Measurements from ENCODE around the gene RPN2.

GRCh38 chr20:37279820-37280219 is 100.7 kb downstream of the RPN2 start:
- TF ChIP-seq CTCF (CRISPR knock-in tag; IDR thresholded peaks at IDR 0.05) (peak; percentile 11; the same call in 1 of the 2 replicates), ZKSCAN8 (CRISPR knock-in tag; IDR thresholded peaks at IDR 0.05; ENCODE audit: borderline replicate concordance) (no peak), HNRNPH1 (optimal IDR thresholded peaks at IDR 0.05; ENCODE audit: low read depth, low read length) (no peak), HIC2 (CRISPR knock-in tag; IDR thresholded peaks at IDR 0.05; ENCODE audit: low read depth) (no peak), YY1 (IDR thresholded peaks at IDR 0.05; ENCODE audit: insufficient read depth, insufficient replicate concordance, low read depth, low read length) (no peak), ELF1 (CRISPR knock-in tag; IDR thresholded peaks at IDR 0.05) (no peak), SPEN (CRISPR knock-in tag; IDR thresholded peaks at IDR 0.05; ENCODE audit: low read depth) (no peak), SRF (IDR thresholded peaks at IDR 0.05; ENCODE audit: low read depth, low read length) (no peak), HNRNPUL1 (IDR thresholded peaks at IDR 0.05; ENCODE audit: low read depth, low read length) (no peak), KDM5A (IDR thresholded peaks at IDR 0.05; ENCODE audit: borderline replicate concordance, low read length) (no peak), ZBTB38 (CRISPR knock-in tag; IDR thresholded peaks at IDR 0.05) (no peak)

Data from HepG2 (cell line).